NCI-H1048 (cell line): ENCODE measurements around the gene PPP1R13B.

Experiments
- DNase-seq: peaks from one replicate; lab custom pipeline; 2025; lab: John Stamatoyannopoulos, UW

Gene PPP1R13B

GRCh38 chr14:103836976-103837725 lies 10.2 kb downstream of the PPP1R13B start:
- DNase-seq = no peak

DNA sequence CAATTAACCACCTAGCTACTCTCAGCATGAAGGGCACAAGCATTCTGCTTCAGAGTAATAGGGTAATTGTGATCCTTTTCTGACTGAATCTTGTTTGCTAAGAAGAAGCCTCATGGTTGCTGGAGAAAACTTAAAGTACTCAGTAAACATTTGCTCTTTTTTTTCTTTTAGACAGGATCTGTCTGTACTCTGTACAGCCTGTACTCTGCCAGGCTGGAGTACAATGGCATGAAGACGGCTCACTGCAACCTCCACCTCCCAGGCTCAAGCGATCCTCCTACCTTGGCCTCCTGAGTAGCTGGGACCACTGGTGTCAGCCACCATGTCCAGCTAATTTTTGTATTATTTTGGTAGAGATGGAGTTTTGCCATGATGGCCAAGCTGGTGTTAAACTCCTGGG lies 12.4 kb downstream of the PPP1R13B start:
- DNase-seq = no peak

DNA sequence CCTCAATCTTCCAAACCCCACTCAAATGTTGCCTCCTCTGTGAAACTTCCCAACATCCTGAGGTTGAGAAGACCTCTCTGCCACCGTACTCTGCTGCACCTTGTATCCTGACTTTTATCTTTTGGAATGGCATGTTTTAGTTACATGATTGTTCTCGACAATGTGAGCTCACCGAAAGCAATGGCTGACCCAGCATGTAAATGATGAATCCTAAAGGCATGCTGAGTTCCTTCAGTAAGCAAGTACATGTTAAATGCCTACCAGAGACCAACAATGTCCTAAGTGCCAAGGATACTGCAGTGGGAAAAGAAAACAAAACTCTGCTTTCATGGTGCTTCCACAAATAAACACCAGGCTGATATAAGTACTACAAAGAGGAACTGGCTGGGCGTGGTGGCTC lies 13.7 kb downstream of the PPP1R13B start:
- DNase-seq = no peak

GRCh38 chr14:103832046-103832445 lies 15.3 kb downstream of the PPP1R13B start:
- no peak for DNase-seq

GRCh38 chr14:103830511-103831270 lies 16.7 kb downstream of the PPP1R13B start:
- DNase-seq = no peak

DNA sequence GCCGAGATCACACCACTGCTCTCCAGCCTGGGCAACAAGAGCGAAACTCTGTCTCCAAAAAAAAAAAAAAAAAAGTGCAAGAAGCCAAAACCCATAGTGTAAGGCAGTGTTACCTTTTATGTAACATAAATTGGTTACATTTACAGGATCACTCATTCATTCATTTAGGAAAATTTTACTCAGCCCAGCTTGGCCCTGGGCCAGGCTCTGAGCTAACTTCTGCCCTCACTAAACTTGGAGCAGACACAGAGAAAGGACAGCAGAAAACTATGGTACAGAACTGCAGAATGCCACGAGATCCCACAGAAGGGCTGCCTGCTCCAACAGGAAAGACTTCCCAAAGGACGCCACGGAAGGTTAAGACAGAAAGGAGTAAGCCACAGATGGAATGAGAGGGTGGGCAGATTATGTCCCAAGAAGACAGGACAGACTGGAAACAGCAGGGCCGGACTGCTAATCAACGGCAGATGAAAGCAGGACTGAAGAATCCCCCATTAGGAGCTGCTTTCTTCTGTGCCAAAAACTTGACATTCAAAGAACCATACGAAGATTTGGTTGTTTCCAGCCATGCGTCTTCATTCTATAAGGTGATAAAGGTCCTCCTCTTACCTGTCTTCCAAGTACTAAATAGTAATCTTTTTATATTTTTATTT lies 18.9 kb downstream of the PPP1R13B start:
- no peak for DNase-seq

DNA sequence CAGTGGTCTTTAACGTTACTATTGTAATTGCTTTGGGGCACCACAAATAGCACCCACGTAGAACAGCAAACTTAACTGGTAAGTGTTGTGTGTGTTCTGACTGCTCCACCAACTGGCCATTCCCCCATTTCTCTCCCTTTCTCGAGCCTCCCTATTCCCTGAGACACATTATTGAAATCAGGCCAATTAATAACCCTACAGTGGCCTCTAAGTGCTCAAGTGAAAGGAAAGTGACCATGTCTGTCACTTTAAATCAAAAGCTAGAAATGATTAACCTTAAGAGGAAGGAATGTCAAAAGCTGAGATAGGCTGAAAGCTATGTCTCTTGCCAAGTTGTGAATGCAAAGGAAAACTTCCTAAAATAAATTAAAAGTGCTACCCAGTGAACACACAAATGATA lies 22.3 kb downstream of the PPP1R13B start:
- no peak for DNase-seq

DNA sequence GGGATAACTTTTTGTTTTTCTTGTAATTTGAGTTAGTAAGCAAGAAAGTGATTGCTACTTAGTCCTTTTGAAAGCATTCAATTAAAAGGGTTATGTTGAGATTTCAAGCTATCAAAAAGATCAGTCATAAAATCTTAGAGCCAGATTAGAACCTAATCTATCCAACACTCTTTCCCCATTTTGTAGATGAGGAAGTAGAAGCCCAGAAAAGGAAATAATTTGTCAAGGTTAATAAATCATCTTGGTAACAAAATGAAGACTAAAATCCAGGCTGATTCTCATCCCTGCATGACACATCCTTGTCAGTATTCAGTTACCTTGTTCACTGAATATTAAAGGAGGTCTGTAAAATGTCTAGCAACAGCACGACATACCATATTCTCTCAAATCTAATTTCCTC lies 26.5 kb downstream of the PPP1R13B start:
- no peak for DNase-seq

DNA sequence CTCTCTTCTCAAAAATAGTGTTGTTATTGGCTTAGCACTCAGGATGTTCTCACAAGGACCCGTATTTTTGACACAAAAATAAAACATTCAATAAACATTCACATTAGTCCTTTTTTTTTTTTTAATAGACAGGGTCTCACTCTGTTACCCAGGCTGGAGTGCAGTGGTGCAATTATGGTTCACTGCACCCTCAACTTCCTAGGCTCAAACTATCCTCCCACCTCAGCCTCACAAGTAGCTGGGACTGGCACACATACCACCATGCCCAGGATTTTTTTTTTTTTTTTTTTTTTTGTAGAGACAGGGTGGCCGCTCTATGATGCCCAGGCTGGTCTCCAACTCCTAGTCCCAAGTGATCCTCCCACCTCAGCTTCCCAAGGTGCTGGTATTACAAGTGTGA lies 27.0 kb downstream of the PPP1R13B start:
- no peak for DNase-seq

DNA sequence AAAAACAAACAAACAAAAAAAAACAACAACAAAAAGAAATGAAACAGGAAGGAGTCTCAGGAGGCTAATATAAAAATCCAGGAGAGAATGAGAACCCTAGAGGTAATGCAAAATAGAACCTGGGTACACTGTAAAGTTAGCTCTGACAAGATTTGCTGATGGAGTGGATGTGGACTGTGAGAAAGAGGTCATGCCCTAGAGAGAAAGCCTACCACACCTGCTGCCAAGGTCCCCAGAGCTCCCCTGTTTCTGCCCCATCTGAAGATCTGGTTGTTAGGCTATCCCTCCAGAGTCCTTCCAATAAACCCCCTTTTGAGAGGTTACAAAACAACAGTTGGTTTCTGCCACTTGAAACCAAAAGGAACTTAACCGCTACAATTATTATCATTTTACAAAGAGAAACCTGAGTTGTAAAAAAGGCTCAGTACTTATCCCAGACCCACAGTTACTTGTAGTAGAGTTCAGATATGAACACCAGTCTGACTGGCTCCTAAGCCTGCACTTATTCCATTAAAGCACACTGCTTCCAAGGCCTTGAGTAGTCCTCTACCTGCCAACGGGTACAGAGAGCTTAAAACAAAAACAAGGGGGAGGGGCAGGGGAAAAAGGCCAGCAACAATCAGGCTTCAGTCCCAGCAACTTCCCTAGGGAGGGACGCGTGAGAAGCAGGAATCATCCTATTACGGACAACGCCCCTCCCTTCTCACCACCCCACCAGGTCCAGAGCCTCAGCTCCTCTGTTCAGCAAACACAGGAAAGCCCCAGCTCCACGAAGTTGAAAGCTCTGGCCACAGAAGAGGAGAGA lies 27.7 kb downstream of the PPP1R13B start:
- no peak for DNase-seq

GRCh38 chr14:103818870-103819269 lies 28.5 kb downstream of the PPP1R13B start:
- DNase-seq = no peak

- DNase-seq = no peak
Measured at GRCh38 chr14:103818422-103818821, 29.0 kb downstream of the PPP1R13B start.

DNA sequence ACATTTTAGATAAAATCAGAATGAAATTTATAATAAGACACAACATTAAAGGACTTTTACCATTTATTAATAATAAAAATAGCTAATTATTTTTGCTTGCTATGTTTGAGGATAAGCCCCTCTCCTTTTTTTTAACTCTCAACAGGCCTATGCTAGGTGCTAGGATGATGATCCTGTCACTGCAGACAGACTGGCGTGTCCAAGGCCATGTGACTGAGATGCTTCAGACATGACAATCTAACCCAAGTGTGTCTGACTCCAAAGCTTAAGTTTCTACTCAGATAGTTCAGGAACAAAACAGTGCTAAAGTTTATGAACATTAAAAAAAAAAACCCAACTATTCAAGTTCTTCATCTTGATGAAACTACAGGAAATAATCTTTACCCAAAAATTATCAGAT lies 29.8 kb downstream of the PPP1R13B start:
- no peak for DNase-seq

DNA sequence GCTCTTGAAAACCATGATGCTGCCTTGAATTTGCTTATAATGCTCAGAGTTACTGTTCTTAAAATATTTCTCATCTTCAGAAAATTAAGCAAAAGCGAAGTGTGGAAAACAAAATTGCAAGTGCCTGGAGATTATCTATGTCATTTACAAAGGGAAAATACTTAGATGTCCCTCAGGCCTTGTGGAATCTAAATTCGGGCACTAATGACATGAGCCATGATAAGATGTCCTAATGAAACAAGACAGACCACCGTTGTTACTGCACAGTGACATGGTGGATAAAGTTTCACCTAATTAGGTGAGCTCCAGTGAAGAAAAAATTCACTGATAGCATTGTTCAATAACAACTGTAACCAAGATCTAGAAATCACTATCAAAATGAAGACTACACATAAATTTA lies 30.4 kb downstream of the PPP1R13B start:
- no peak for DNase-seq

DNA sequence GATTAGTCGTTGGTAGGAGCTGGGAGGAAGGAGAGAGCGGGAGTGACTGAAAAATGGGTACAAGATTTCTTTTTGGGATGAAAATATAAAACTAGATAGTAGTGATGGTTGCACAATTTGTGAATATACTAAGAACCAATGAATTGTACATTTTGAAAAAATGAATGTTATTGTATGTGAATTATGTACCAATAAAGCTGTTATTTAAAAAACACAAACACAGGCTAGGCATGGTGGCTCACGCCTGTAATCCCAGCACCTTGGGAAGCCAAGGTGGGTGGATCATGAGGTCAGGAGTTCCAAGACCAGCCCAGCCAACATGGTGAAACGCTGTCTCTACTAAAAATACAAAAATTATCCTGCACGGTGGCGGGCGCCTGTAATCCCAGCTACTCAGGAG lies 32.1 kb downstream of the PPP1R13B start:
- no peak for DNase-seq

GRCh38 chr14:103811189-103811588 lies 36.2 kb downstream of the PPP1R13B start:
- no peak for DNase-seq

GRCh38 chr14:103808403-103809001 lies 38.9 kb downstream of the PPP1R13B start:
- DNase-seq = peak; percentile 54

DNA sequence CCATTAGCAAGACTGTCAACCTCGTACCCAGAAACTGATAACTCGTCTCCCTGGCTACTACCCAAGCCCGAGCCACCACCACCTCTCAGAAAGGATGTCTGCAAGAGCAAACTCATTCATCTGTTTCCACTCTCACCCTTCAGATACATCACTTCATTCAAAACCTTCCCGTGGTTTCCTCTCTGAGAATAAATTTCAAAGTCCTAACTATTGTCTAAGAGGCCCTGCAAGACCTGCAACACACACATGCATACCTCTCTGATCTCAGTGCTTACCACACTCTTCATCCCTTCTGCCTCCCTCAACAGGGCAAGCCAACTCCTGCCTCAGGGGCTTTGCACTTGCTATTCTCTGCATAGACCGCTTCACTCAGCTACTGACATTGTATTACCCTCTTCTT lies 40.6 kb downstream of the PPP1R13B start:
- DNase-seq = no peak

DNA sequence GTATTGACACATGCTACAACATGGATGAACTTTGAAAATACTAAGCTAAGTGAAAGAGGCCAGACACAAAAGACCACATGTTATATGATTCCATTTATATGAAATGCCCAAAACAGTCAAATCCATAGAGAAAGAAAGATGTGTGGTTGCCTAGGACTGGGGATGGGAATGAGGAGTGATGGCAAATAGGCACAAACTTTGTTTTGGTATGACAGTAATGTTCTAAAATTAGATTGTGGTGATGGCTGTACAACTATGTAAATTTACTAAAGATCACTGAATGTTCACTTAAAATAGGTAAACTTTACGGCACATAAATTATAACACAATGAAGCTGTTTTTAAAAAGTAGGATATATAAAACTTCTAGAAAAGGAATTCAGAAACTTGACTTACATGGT lies 41.7 kb downstream of the PPP1R13B start:
- DNase-seq = no peak

DNA sequence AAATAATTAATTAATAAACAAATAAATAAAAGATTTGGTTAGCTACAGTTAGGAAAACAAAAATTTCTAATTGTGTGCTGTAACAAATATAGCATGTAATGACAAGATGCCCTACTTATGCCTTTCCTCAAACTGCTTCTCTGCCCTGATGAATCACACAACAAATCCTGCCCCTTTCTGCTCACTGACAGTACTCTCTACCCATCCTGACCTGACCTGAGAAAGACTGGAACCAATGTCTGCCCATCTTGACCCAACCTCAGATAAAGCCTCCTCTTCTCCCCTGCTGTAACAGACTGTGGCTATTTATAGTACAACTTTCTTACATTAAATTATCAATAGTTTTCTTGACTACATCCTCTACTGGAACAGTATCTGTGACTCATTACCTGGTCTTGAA lies 43.7 kb downstream of the PPP1R13B start:
- DNase-seq = no peak

GRCh38 chr14:103802356-103802755 lies 45.0 kb downstream of the PPP1R13B start:
- DNase-seq = no peak

DNA sequence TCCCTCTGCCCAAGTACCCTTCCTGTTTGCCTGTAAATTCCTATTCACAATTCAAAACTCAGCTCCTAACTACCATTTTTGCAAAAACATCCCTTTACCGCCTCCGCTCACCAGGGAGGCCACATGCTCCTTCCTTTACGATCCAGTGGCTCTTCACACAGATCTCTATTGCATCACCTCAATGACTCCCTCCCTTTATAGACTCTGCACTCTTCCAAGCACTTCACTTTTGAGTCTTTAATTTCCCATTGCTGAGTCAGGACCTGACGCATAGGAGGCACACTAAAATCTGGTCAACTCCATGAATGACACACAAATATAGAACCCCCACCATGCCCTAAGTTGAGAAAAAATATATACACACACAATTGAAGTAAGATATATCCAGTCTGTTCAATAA lies 45.9 kb downstream of the PPP1R13B start:
- DNase-seq = no peak
